AG04450 (cell line): ENCODE data around the gene CEACAM8. TPM values are rescaled to one million over a fixed set of nuclear protein-coding genes. Genes with fewer than 3 reads are reported as not detected.
"Not testable (repeated sequence)": the region's sequence is repeated elsewhere in the genome, so short reads cannot be mapped to it uniquely, and the experiment has no call there.

ENCODE experiments used
- CTCF ChIA-PET: fragments of 300-600, 350-600 bp; formaldehyde crosslinking; extraction: SDS; loops from one replicate; lab custom pipeline; 2022; ENCODE audit warnings: antibody characterized with exemption, inconsistent platforms; lab: Charles Lee
- POLR2A ChIA-PET: fragments of 350-600 bp; formaldehyde crosslinking; extraction: SDS; loops from one replicate; lab custom pipeline; 2021; ENCODE audit warnings: antibody characterized with exemption, inconsistent platforms; lab: Yijun Ruan, JAX
- DNase-seq: peaks from one replicate; pipeline ENCODE4 v3.0.0-alpha.2; 2011; ENCODE audit warnings: low read depth, low spot score
- H3K27ac ChIP-seq: one replicate; pipeline ENCODE4 v1.5.1; 2012; ENCODE audit warnings: low read depth, low read length, control low read depth
- H3K27me3 ChIP-seq: one replicate; pipeline ENCODE4 v1.6.0; 2012; ENCODE audit warnings: low read length; ENCODE audit not compliant: control insufficient read depth, insufficient read depth
- H3K4me3 ChIP-seq: 2 replicates; pipeline ENCODE4 v1.5.1; 2011; ENCODE audit warnings: mild to moderate bottlenecking, low read depth, low read length, control low read depth
- H3K9me3 ChIP-seq: 2 replicates; pipeline ENCODE4 v1.5.1; 2012; ENCODE audit warnings: low read length; ENCODE audit not compliant: control insufficient read depth, insufficient read depth
- CTCF ChIP-seq: IDR thresholded peaks from 2 replicates; pipeline ENCODE4 v1.5.1; 2011; ENCODE audit warnings: low read depth, low read length, control low read depth, inconsistent platforms
- polyA minus RNA-seq: library from RNA; depleted of rRNA, polyadenylated mRNA; stranded (reverse); fragments of >200 nt; gene quantifications from 2 replicates; pipeline ENCODE4 v1.2.3, GENCODE V29; 2011; rRNA and poly(A)+ RNA removed
- polyA plus RNA-seq: library from polyadenylated mRNA; depleted of rRNA; stranded (reverse); fragments of >200 nt; gene quantifications from 2 replicates; pipeline ENCODE4 v1.2.3, GENCODE V29; 2011; rRNA removed

CEACAM8 gene
- not detected in 2 replicates for polyA plus RNA-seq
- polyA minus RNA-seq: not detected in 2 replicates

GRCh38 chr19:42594617-42595489 is at the start of gene CEACAM8:
CEACAM8 (minus strand) TSS chr19:42594924; CDS start chr19:42594828, 96 bp downstream.
- Histone ChIP-seq H3K9me3 (no peaks in the 10 kb centered on the region; the same call in 1 of the 2 replicates), H3K4me3 (no peak within 1 kb of the TSS), H3K27me3 (peaks cover 4% of the 10 kb centered on the region), H3K27ac (no peak within 1 kb of the TSS)
- no peak for DNase-seq
- POLR2A ChIA-PET: no interaction called here
- no peak for TF ChIP-seq CTCF
- CTCF ChIA-PET: no interaction called here

GRCh38 chr19:42639324-42640092 is 44.8 kb upstream of the CEACAM8 start:
- H3K27me3 ChIP-seq, CTCF ChIA-PET, H3K9me3 ChIP-seq, H3K4me3 ChIP-seq, H3K27ac ChIP-seq, POLR2A ChIA-PET, DNase-seq: not testable (repeated sequence)

GRCh38 chr19:42635233-42635539 is 40.5 kb upstream of the CEACAM8 start:
- H3K27ac ChIP-seq: no peak overlapping the region
- no peak overlapping the region for H3K4me3 ChIP-seq
- no peaks in the 10 kb centered on the region for H3K27me3 ChIP-seq
- no peak for TF ChIP-seq CTCF
- ChIA-PET CTCF (interaction anchor here (0.7 to 2.1 kb wide), 21 partner anchors 10 to 294 kb away, joined by 3 to 12 read pairs (median 5); no protein-coding TSS in a partner anchor), POLR2A (no interaction called here)
- no peaks in the 10 kb centered on the region; the same call in 1 of the 2 replicates for H3K9me3 ChIP-seq
- no peak for DNase-seq

GRCh38 chr19:42634409-42635232 is 39.9 kb upstream of the CEACAM8 start:
- peak; percentile 75 for TF ChIP-seq CTCF
- CTCF ChIA-PET: interaction anchor here (0.6 to 2.1 kb wide), 23 partner anchors 9 to 1184 kb away, joined by 3 to 12 read pairs (median 5); no protein-coding TSS in a partner anchor
- peaks cover 4% of the 10 kb centered on the region; the same call in 1 of the 2 replicates for H3K9me3 ChIP-seq
- H3K27me3 ChIP-seq: no peaks in the 10 kb centered on the region
- POLR2A ChIA-PET: no interaction called here
- no peak for DNase-seq
- H3K27ac ChIP-seq: no peak overlapping the region
- H3K4me3 ChIP-seq: no peak overlapping the region

- no peaks in the 10 kb centered on the region for H3K27me3 ChIP-seq
- H3K27ac ChIP-seq: no peak overlapping the region
- ChIA-PET POLR2A (no interaction called here), CTCF (no interaction called here)
- H3K4me3 ChIP-seq: no peak overlapping the region
- no peak for TF ChIP-seq CTCF
- peaks cover 6% of the 10 kb centered on the region; the same call in 1 of the 2 replicates for H3K9me3 ChIP-seq
- no peak for DNase-seq
Measured at GRCh38 chr19:42629191-42629590, 34.5 kb upstream of the CEACAM8 start.
